LNCAP (cell line): ENCODE measurements around the gene C16orf74.

Experiments used
- CTCF ChIP-seq: fragments of 450-650 bp; IDR thresholded peaks from 2 replicates; pipeline ENCODE4 v1.5.1; 2017; ENCODE audit warnings: mild to moderate bottlenecking

C16orf74 gene

GRCh38 chr16:85761861-85762260 is 11.0 kb upstream of the C16orf74 start:
- no peak for TF ChIP-seq CTCF

- TF ChIP-seq CTCF = peak; percentile 54
These were observed 8.9 kb upstream of the C16orf74 start for GRCh38 chr16:85759631-85760419.

- TF ChIP-seq CTCF = no peak
These were observed 8.2 kb upstream of the C16orf74 start for GRCh38 chr16:85759136-85759535.

- TF ChIP-seq CTCF = no peak
These were observed 6.5 kb upstream of the C16orf74 start for GRCh38 chr16:85757341-85757822.

- no peak for TF ChIP-seq CTCF
These were observed 5.3 kb upstream of the C16orf74 start for GRCh38 chr16:85755929-85756768.

- TF ChIP-seq CTCF = no peak
These were observed 3.5 kb upstream of the C16orf74 start for GRCh38 chr16:85754413-85754812.

GRCh38 chr16:85753976-85754375 is 3.1 kb upstream of the C16orf74 start:
- no peak for TF ChIP-seq CTCF
